ENCODE results near the gene CLDN24.

CLDN24 gene

DNA sequence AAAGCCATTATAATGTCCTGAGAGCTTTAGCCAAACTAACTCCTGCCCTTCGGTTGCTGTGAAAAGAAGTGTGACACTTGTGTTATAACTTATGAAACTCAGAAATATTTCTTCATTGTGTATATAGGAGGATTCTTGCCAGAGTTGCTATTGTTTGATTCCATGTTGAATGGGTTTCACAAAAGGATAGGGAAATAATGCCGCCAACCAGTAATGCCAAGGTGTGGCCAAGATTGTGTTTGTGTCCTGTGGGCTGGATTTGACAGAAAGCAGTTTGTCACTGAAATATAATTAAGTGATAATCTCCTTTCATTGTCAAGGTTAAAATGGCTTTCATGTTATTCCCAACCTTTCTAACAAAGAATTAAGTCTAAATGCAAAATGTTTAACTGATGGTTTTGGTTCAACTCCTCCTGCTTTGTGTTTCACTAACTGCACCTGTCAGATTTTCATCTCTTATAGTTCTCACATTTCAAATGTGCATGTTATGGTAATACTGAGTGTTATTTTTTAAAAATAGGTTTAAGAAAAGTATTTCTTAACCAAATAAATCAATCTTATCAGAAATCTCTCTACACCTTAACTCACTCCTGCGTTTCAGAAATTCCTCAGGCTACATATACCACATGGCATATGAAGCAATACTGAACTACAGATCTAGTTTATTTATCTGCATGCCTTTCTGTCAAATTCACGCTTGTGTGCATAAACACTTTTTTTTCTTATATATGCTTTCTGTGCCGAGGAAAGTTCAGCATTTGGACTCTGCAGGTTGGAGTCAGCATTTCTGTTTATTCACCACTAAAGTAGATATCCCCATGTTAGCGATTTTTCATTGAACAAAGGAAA is 1.8 kb downstream of the CLDN24 start, which contains the start of gene CLDN22:
Gene CLDN22 (minus strand): TSS at position 66 of the 849 bp plus-strand sequence. CDS start 58 bp downstream, at position 8.
- no peak for DNase-seq (ENCODE audit: low read depth, low spot score)
- TF ChIP-seq, protein P1, sequence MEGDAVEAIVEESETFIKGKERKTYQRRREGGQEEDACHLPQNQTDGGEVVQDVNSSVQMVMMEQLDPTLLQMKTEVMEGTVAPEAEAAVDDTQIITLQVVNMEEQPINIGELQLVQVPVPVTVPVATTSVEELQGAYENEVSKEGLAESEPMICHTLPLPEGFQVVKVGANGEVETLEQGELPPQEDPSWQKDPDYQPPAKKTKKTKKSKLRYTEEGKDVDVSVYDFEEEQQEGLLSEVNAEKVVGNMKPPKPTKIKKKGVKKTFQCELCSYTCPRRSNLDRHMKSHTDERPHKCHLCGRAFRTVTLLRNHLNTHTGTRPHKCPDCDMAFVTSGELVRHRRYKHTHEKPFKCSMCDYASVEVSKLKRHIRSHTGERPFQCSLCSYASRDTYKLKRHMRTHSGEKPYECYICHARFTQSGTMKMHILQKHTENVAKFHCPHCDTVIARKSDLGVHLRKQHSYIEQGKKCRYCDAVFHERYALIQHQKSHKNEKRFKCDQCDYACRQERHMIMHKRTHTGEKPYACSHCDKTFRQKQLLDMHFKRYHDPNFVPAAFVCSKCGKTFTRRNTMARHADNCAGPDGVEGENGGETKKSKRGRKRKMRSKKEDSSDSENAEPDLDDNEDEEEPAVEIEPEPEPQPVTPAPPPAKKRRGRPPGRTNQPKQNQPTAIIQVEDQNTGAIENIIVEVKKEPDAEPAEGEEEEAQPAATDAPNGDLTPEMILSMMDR (IDR thresholded peaks at IDR 0.05; ENCODE audit: low read depth, low read length), result no peak
- in situ Hi-C loops (cut with HindIII; ENCODE audit: low sequenced_read_pairs), result no loop called here
- H3K4me3 ChIP-seq (ENCODE audit: low read depth, low read length), result no peak within 1 kb of the TSS

DNA sequence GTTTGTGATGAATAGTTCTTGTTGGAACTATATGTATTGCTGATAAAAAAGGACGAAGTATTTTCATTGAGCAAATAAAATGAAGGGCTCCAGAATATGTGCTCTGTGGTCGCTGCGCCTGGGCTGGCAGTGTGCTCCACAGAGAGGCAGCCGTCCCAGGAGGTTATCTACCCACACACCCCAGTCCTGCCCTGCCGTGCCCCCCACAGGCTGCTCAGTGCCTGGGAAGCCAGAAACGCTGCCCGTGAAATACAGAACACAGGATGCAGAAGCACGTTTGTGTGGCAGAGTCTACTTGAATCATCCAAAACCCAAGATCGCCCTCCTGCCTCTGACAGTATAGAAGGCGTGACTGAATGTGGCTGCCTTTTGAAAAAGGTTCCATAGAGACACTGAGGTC is 3.6 kb downstream of the CLDN24 start:
- no peak for DNase-seq (ENCODE audit: low read depth, low spot score)
- no peak overlapping the region for H3K4me3 ChIP-seq (ENCODE audit: low read depth, low read length)
- TF ChIP-seq, protein P1 (IDR thresholded peaks at IDR 0.05; ENCODE audit: low read depth, low read length), result no peak
- in situ Hi-C loops (cut with HindIII; ENCODE audit: low sequenced_read_pairs), result no loop called here

DNA sequence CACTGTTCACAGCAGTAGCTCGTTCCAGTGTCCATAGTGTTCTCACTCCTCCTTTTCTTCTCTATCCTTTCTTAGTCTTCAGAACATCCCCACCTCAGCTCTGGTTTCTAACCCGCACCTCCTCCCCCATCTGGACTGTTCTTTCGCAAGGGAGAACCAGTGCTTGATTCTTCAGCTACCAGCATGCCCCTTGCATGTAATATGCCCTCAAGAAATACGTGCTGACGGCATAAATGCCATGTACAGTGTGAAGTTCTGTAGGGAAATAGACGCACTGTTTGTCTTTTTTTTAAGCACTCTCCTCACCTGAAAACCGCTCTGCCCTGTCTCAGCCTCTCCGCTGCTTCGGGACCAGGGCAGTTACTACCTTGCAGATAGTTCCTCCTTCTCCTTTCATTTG is 7.4 kb downstream of the CLDN24 start:
- DNase-seq (ENCODE audit: low read depth, low spot score), result no peak
- no peak overlapping the region for H3K4me3 ChIP-seq (ENCODE audit: low read depth, low read length)
- in situ Hi-C loops (cut with HindIII; ENCODE audit: low sequenced_read_pairs), result no loop called here
- TF ChIP-seq, protein P1 (IDR thresholded peaks at IDR 0.05; ENCODE audit: low read depth, low read length), result no peak

DNA sequence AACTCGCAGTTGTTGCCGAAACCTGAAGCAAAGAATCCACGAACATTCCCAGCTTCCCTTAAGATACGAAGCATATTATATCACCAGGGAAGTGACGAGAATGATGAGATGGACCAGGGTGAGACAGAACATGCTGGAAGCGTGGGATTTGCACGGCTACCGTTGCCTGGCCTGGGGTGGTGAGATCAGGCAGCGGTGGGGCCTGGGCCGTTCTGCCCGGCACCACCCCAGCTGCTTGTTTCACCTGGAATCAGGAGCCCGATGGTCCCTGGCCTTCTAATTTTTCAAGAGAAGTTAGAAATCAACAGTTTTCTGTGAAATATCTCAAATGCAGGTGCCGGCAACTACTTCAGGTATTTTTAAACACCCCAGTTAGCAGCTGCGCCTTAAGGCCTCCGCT is 7.9 kb downstream of the CLDN24 start:
- no peak for DNase-seq (ENCODE audit: low read depth, low spot score)
- no peak overlapping the region for H3K4me3 ChIP-seq (ENCODE audit: low read depth, low read length)
- in situ Hi-C loops (cut with HindIII; ENCODE audit: low sequenced_read_pairs), result no loop called here
- TF ChIP-seq, protein P1 (IDR thresholded peaks at IDR 0.05; ENCODE audit: low read depth, low read length), result no peak

DNA sequence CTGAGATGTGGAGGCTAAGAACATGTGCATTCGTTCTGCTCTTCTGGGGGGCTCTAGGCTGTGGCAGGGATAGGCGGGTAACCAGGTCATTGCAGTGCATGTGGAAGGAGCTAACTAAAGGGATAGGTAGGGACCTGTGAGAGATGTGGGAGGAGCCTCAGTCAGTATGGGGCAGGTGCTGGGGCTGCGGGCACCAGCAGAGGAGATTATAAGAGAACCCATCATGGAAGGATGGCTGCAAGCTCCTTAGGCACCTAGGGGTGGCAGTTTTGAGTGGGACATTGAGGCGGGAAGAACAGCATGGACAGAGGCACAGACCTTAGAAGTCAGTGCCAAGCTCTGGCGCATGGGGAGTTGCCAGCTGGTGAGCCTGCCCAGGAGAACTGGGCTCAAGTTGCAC is 9.4 kb downstream of the CLDN24 start:
- no peak for DNase-seq (ENCODE audit: low read depth, low spot score)
- in situ Hi-C loops (cut with HindIII; ENCODE audit: low sequenced_read_pairs), result no loop called here
- TF ChIP-seq, protein P1 (IDR thresholded peaks at IDR 0.05; ENCODE audit: low read depth, low read length), result no peak
- H3K4me3 ChIP-seq (ENCODE audit: low read depth, low read length), result no peak overlapping the region

DNA sequence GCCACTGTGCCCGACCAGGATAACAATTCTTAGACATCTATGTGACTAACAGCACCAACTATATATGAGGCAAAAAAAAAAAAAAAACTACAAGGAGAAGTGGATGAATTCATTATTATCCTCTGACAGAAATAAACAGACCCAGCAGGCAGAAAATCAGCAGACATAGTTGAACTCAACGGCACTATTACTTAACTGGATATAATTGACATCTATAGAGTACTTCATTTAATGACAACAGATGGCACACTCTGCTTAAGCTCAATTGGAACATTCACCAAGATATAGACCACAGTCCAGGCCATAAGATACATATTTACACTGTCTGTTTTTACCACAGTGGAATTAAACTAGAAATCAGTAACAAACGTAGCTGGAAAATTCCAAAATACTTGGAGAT is 15.4 kb downstream of the CLDN24 start:
- in situ Hi-C loops (cut with HindIII; ENCODE audit: low sequenced_read_pairs), result no loop called here
- no peak overlapping the region for H3K4me3 ChIP-seq (ENCODE audit: low read depth, low read length)
- DNase-seq (ENCODE audit: low read depth, low spot score), result no peak
- TF ChIP-seq, protein P1 (IDR thresholded peaks at IDR 0.05; ENCODE audit: low read depth, low read length), result no peak

All from astrocyte of the spinal cord (primary cell).